ENCODE results near the gene CELF5. TPM values are rescaled to one million over a fixed set of nuclear protein-coding genes. Genes with fewer than 3 reads are reported as not detected.

CELF5 gene
- total and polyA plus RNA-seq, 2 experiments from 2014 or later, result 5.6 to 10.6 TPM

DNA sequence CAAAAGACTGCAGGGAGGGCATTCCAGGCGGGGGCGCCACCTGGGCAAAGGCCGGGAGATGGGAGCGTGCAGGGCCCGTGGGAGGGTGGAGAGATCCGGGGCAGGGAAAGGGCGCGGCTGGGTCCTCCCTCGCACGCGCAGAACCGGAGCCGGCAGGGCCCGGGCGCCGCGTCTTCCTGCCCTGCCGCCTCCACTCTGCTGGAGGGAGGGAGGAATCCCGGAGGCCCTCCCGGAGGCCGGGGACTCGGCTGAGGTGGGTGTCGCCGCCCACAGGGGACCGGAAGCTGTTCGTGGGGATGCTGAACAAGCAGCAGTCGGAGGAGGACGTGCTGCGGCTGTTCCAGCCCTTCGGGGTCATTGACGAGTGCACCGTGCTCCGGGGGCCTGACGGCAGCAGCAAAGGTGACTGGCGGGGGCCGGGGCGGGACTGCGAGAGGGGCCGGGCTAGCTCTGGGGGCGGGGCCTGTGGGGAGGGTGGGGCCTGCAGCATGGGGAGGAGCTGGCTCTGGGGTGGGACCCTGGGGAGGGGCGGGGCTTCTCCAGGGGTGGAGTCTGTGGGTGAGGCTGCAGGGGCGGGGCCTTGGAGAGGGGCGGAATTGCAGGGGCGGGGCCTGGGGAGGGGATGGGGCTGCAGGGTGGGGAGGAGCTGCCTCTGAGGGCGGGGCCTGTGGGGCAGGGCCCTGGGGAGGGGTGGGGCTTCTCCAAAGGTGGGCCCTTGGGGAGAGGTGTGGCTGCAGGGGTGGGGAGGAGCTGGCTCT is 51.3 kb downstream of the CELF5 start:
- 0 out of 2 replicates have a peak, but pooled peaks cover 2% of the 10 kb centered on the region for H3K27me3 ChIP-seq (ENCODE audit: insufficient read depth)
- ATAC-seq (peak; percentile 73), DNase-seq (ENCODE audit: low spot score) (peak; percentile 96)
- peaks cover 11% of the 10 kb centered on the region for H3K27me3 Mint-ChIP-seq (ENCODE audit: insufficient read depth, low read depth, poor library complexity)
- peaks cover 12% of the 10 kb centered on the region for H3K4me1 Mint-ChIP-seq
- H3K4me3 ChIP-seq, result peak overlapping the region; percentile 71
- H3K36me3 Mint-ChIP-seq (ENCODE audit: low read depth), result peaks cover 6% of the 10 kb centered on the region; the same call in 1 of the 3 replicates
- H3F3A ChIP-seq (replicated peaks; ENCODE audit: low read depth), result 0 out of 2 replicates have a peak, but pooled peaks cover 5% of the 10 kb centered on the region
- 0 out of 2 replicates have a peak overlapping the region, but pooled peaks have one; percentile 59 for H3K27ac ChIP-seq (ENCODE audit: low read depth)
- no peaks in the 10 kb centered on the region for H4K20me1 ChIP-seq (replicated peaks; ENCODE audit: insufficient read depth)
- peak overlapping the region; percentile 79 for H3K4me3 Mint-ChIP-seq
- peaks cover 18% of the 10 kb centered on the region; the same call in 2 of the 3 replicates for H3K9me3 Mint-ChIP-seq
- TF ChIP-seq CREB1 (CRISPR knock-in tag; IDR thresholded peaks at IDR 0.05; ENCODE audit: low read depth), result no peak
- TF ChIP-seq, protein P1, sequence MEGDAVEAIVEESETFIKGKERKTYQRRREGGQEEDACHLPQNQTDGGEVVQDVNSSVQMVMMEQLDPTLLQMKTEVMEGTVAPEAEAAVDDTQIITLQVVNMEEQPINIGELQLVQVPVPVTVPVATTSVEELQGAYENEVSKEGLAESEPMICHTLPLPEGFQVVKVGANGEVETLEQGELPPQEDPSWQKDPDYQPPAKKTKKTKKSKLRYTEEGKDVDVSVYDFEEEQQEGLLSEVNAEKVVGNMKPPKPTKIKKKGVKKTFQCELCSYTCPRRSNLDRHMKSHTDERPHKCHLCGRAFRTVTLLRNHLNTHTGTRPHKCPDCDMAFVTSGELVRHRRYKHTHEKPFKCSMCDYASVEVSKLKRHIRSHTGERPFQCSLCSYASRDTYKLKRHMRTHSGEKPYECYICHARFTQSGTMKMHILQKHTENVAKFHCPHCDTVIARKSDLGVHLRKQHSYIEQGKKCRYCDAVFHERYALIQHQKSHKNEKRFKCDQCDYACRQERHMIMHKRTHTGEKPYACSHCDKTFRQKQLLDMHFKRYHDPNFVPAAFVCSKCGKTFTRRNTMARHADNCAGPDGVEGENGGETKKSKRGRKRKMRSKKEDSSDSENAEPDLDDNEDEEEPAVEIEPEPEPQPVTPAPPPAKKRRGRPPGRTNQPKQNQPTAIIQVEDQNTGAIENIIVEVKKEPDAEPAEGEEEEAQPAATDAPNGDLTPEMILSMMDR (conservative IDR thresholded peaks at IDR 0.05; ENCODE audit: low read depth in 2 of 2), result peak in 1 of 2 experiments; percentile 30; a peak in 3 of 4 replicates
- H2AFZ ChIP-seq, result peak overlapping the region; percentile 93; the same call in 1 of the 2 replicates
- H3K36me3 ChIP-seq (ENCODE audit: insufficient read depth), result no peaks in the 10 kb centered on the region
- H3K27ac Mint-ChIP-seq, result peak overlapping the region; percentile 88
- no peaks in the 10 kb centered on the region for H3K9me2 ChIP-seq (ENCODE audit: insufficient read depth)
- H3K79me2 ChIP-seq (replicated peaks; ENCODE audit: insufficient read depth), result no peaks in the 10 kb centered on the region
- H3K4me1 ChIP-seq (ENCODE audit: insufficient read depth), result peaks cover 14% of the 10 kb centered on the region
- peak overlapping the region; percentile 85 for H3K4me2 ChIP-seq

DNA sequence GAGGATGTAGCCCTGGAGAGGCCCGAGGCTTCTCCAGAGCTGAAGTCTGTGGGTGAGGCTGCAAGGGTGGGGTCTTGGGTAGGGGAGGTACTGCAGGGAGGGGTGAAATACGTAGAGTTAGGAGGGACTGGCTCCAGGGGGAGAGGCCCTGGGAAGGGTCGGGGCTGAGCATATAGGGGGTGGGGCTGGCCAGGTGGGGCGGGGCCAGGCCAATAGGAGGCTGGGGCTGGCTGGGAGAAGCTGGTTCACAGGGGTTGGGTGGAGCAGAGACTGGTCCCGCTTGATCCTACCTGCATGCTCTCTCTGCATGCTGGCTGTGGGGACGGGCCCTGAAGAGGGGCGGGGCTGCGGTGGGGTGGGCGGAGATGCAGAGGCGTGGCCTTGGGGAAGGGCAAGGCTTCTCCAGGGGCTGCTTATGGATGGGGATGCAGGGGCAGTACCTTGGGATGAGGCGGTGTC is 51.9 kb downstream of the CELF5 start:
- Mint-ChIP-seq H3K27ac (peak overlapping the region; percentile 88), H3K27me3 (ENCODE audit: insufficient read depth, low read depth, poor library complexity) (peaks cover 11% of the 10 kb centered on the region)
- H3K27me3 ChIP-seq (ENCODE audit: insufficient read depth), result 0 out of 2 replicates have a peak, but pooled peaks cover 2% of the 10 kb centered on the region

More for the DNA sequence above, 51.9 kb downstream of the CELF5 start:
- Mint-ChIP-seq H3K9me3 (peaks cover 18% of the 10 kb centered on the region; the same call in 2 of the 3 replicates), H3K4me3 (peak overlapping the region; percentile 63), H3K36me3 (ENCODE audit: low read depth) (peaks cover 6% of the 10 kb centered on the region; the same call in 2 of the 3 replicates), H3K4me1 (peaks cover 12% of the 10 kb centered on the region)
- DNase-seq (ENCODE audit: low spot score) (peak; percentile 95), ATAC-seq (peak; percentile 79)
- H3K9me2 ChIP-seq (ENCODE audit: insufficient read depth), result no peaks in the 10 kb centered on the region
- no peak overlapping the region for H2AFZ ChIP-seq
- H3K27ac ChIP-seq (ENCODE audit: low read depth), result no peak overlapping the region
- H3F3A ChIP-seq (replicated peaks; ENCODE audit: low read depth), result 0 out of 2 replicates have a peak, but pooled peaks cover 5% of the 10 kb centered on the region
- TF ChIP-seq NANOG (IDR thresholded peaks at IDR 0.05; ENCODE audit: borderline replicate concordance) (no peak), CREB1 (CRISPR knock-in tag; IDR thresholded peaks at IDR 0.05; ENCODE audit: low read depth) (no peak), POLR2AphosphoS5 (IDR thresholded peaks at IDR 0.05; ENCODE audit: low read depth) (no peak), STAT1 (IDR thresholded peaks at IDR 0.05; ENCODE audit: unreplicated experiment) (no peak)
- TF ChIP-seq, protein P2, sequence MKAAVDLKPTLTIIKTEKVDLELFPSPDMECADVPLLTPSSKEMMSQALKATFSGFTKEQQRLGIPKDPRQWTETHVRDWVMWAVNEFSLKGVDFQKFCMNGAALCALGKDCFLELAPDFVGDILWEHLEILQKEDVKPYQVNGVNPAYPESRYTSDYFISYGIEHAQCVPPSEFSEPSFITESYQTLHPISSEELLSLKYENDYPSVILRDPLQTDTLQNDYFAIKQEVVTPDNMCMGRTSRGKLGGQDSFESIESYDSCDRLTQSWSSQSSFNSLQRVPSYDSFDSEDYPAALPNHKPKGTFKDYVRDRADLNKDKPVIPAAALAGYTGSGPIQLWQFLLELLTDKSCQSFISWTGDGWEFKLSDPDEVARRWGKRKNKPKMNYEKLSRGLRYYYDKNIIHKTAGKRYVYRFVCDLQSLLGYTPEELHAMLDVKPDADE (IDR thresholded peaks at IDR 0.05), result no peak
- H3K4me3 ChIP-seq, result peak overlapping the region; percentile 44; the same call in 1 of the 2 replicates
- peak overlapping the region; percentile 68 for H3K4me2 ChIP-seq
- H4K20me1 ChIP-seq (replicated peaks; ENCODE audit: insufficient read depth), result no peaks in the 10 kb centered on the region
- H3K79me2 ChIP-seq (replicated peaks; ENCODE audit: insufficient read depth), result no peaks in the 10 kb centered on the region
- peaks cover 14% of the 10 kb centered on the region for H3K4me1 ChIP-seq (ENCODE audit: insufficient read depth)
- no peaks in the 10 kb centered on the region for H3K36me3 ChIP-seq (ENCODE audit: insufficient read depth)

All from GM23338 (cell line).